Hepatocyte (in vitro differentiated cells): ENCODE results near the gene CTNND2. TPM values are rescaled to one million over a fixed set of nuclear protein-coding genes. Genes with fewer than 3 reads are reported as not detected.

Source experiments
- DNase-seq: peaks from one replicate; pipeline ENCODE4 v3.0.0-alpha.2; 2016; ENCODE audit warnings: low spot score
- H2AFZ ChIP-seq: fragments of 200-600 bp; sonication (generic); 2 replicates; pipeline ENCODE4 v1.6.0; 2016; ENCODE audit warnings: antibody characterized with exemption, mild to moderate bottlenecking
- H3K27ac ChIP-seq: fragments of 200-600 bp; sonication (generic); 2 replicates; pipeline ENCODE4 v1.5.1; 2016; ENCODE audit warnings: mild to moderate bottlenecking
- H3K27me3 ChIP-seq: fragments of 200-600 bp; sonication (generic); 2 replicates; pipeline ENCODE4 v1.6.1; 2016
- H3K36me3 ChIP-seq: fragments of 200-600 bp; sonication (generic); replicated peaks from 2 replicates; pipeline ENCODE4 v1.5.1; 2016; ENCODE audit warnings: low read depth; ENCODE audit not compliant: insufficient read depth
- H3K4me1 ChIP-seq: fragments of 200-600 bp; sonication (generic); 2 replicates; pipeline ENCODE4 v1.5.1; 2016; ENCODE audit warnings: mild to moderate bottlenecking, moderate library complexity; ENCODE audit not compliant: insufficient read depth
- H3K4me2 ChIP-seq: fragments of 200-600 bp; sonication (generic); 2 replicates; pipeline ENCODE4 v1.6.0; 2016
- H3K4me3 ChIP-seq: fragments of 200-600 bp; sonication (generic); 2 replicates; pipeline ENCODE4 v1.5.1; 2016; ENCODE audit warnings: mild to moderate bottlenecking
- H3K79me2 ChIP-seq: fragments of 200-600 bp; sonication (generic); 2 replicates; pipeline ENCODE4 v1.6.0; 2017; ENCODE audit warnings: mild to moderate bottlenecking
- H3K9me2 ChIP-seq: fragments of 200-600 bp; sonication (generic); replicated peaks from 2 replicates; pipeline ENCODE4 v1.6.0; 2017; ENCODE audit warnings: mild to moderate bottlenecking; ENCODE audit not compliant: insufficient read depth
- H3K9me3 ChIP-seq: fragments of 200-600 bp; sonication (generic); 2 replicates; pipeline ENCODE4 v1.5.1; 2016; ENCODE audit warnings: low read depth, mild to moderate bottlenecking
- H4K20me1 ChIP-seq: fragments of 200-600 bp; sonication (generic); 2 replicates; pipeline ENCODE4 v1.6.0; 2016; ENCODE audit warnings: mild to moderate bottlenecking; ENCODE audit not compliant: insufficient read depth, poor library complexity, severe bottlenecking
- EZH2 ChIP-seq: fragments of 200-600 bp; sonication (generic); IDR thresholded peaks from 2 replicates; pipeline ENCODE4 v1.6.1; 2016; ENCODE audit warnings: antibody characterized with exemption, mild to moderate bottlenecking, borderline replicate concordance
- EZH2phosphoT487 ChIP-seq: fragments of 200-600 bp; sonication (generic); IDR thresholded peaks from one replicate; pipeline ENCODE4 v1.6.1; 2018; ENCODE audit warnings: antibody characterized with exemption, mild to moderate bottlenecking, low read depth, moderate library complexity; ENCODE audit not compliant: unreplicated experiment, severe bottlenecking
- whole genome bisulfite sequencing: methylation state at CpG from one replicate; pipeline ENCODE4 v1.1.6; 2016; ENCODE audit warnings: low lambda C conversion rate; ENCODE audit errors: missing lambda C conversion rate; 5-methylcytosine and 5-hydroxymethylcytosine counted together
- polyA plus RNA-seq: library from polyadenylated mRNA; unstranded; fragments of >200 nt; fragmentation: Nextera tagmentation; extraction: Ambion mirVana; gene quantifications from 2 replicates; pipeline ENCODE4 v1.2.1, GENCODE V29; 2016
- total RNA-seq: library from RNA; depleted of rRNA; stranded (reverse); fragments of >200 nt; gene quantifications from 2 replicates; pipeline ENCODE4 v1.2.3, GENCODE V29; 2014
- TF ChIP-seq, protein P1 (sequence below): fragments of 200-600 bp; sonication (generic); IDR thresholded peaks from 2 replicates; pipeline ENCODE4 v1.5.1; 2016; ENCODE audit warnings: antibody characterized with exemption, mild to moderate bottlenecking; ENCODE audit not compliant: poor library complexity

Gene CTNND2
- total and polyA plus RNA-seq, 2 experiments from 2014 or later: 27.5 to 30.3 TPM

DNA sequence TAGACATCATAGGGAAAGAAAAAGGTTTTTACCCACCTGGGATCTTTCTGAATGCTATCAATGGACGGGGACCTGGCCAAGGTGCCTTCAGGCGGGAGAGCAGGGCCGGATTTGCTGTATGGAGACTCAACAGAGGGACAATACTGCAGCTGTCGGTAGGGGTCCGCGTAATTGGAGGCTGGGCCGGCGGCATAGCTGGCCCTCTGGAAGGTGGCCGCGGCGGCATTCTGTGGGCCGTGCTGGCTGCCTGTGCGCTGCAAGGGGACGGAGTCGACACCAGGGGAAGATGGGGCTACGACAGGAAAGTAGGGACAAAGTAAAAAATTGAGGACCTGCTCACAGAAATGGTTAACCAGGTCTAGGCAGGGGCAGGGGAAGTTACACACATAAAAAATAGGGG, 557.9 kb downstream of the CTNND2 start:
- Histone ChIP-seq H2AFZ (no peak overlapping the region), H3K4me2 (no peak overlapping the region), H3K27me3 (no peaks in the 10 kb centered on the region), H3K79me2 (peaks cover 8% of the 10 kb centered on the region), H3K9me2 (no peaks in the 10 kb centered on the region), H3K4me1 (no peaks in the 10 kb centered on the region), H4K20me1 (no peaks in the 10 kb centered on the region), H3K4me3 (no peak overlapping the region), H3K36me3 (no peaks in the 10 kb centered on the region), H3K9me3 (no peaks in the 10 kb centered on the region), H3K27ac (no peak overlapping the region)
- 94% methylated on average over 16 of the region's 16 CpGs for WGBS
- TF ChIP-seq EZH2: no peak
- no peak for TF ChIP-seq EZH2phosphoT487
- TF ChIP-seq, protein P1, sequence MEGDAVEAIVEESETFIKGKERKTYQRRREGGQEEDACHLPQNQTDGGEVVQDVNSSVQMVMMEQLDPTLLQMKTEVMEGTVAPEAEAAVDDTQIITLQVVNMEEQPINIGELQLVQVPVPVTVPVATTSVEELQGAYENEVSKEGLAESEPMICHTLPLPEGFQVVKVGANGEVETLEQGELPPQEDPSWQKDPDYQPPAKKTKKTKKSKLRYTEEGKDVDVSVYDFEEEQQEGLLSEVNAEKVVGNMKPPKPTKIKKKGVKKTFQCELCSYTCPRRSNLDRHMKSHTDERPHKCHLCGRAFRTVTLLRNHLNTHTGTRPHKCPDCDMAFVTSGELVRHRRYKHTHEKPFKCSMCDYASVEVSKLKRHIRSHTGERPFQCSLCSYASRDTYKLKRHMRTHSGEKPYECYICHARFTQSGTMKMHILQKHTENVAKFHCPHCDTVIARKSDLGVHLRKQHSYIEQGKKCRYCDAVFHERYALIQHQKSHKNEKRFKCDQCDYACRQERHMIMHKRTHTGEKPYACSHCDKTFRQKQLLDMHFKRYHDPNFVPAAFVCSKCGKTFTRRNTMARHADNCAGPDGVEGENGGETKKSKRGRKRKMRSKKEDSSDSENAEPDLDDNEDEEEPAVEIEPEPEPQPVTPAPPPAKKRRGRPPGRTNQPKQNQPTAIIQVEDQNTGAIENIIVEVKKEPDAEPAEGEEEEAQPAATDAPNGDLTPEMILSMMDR: no peak
- no peak for DNase-seq

DNA sequence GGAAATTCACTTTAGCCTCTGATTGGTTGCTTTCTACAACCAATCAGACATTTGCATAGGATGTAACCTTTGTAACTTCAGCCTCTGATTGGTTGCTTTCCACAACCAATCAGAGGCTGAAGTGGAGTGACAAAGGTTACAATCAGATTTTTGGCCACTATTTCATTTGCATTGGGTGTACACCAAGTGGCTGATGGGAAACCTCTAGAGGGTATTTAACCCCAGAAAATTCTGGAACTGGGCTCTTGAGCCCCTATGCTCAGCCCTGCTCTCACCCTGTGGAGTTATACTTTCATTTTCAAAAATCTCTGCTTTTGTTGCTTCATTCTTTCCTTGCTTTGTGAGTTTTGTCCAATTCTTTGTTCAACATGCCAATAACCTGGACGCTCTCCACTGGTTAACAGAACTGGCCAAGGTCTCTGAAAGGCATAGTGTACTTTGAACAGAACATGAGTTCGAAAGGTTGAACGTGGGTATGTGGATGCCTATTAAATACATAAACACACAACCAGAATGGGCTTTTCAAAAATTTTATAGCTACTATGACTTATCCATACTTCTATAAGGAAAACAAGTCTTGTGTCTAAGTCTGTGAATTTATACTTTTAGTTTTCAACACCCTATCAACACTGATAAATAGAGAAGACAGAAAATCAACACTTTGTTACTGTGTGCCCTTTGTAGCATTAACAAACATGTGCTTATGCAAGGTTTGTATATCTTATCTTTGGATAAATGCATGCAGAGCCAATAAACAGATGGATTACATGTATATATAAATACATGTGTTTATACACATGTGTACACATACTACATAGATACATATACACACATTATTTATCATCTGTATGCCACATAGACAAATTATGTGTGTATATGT, 568.1 kb downstream of the CTNND2 start:
- H2AFZ ChIP-seq: no peak overlapping the region
- H3K9me2 ChIP-seq: no peaks in the 10 kb centered on the region
- peaks cover 3% of the 10 kb centered on the region for H3K36me3 ChIP-seq
- no peaks in the 10 kb centered on the region for H3K79me2 ChIP-seq
- 73% methylated on average over 3 of the region's 3 CpGs for WGBS
- no peaks in the 10 kb centered on the region for H3K27me3 ChIP-seq
- DNase-seq: no peak
- H3K4me3 ChIP-seq: no peak overlapping the region
- H3K4me1 ChIP-seq: no peaks in the 10 kb centered on the region
- no peaks in the 10 kb centered on the region for H4K20me1 ChIP-seq
- no peak overlapping the region for H3K27ac ChIP-seq
- no peaks in the 10 kb centered on the region for H3K9me3 ChIP-seq
- TF ChIP-seq, protein P1: no peak
- TF ChIP-seq EZH2 (no peak), EZH2phosphoT487 (no peak)
- H3K4me2 ChIP-seq: peak overlapping the region; percentile 27

DNA sequence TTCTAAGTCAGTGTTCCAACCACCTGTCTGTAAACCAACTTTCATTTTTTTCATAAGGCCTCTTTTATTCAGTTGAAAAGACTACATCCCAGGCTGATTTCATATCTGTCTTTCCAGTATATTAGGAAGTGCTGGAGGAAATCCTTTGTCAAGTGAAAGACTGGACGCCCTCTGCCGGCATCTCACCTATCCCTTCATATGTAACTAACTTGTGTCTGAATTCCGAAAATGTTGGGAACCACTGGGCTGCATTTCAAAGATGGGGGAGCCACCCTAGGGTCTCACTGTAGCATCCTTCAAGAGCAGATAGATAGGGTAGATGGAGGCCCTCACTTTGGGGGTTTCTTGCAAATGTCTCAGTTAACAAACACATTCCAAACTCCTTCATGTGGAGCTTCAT, 569.8 kb downstream of the CTNND2 start:
- no peaks in the 10 kb centered on the region for H4K20me1 ChIP-seq
- H3K4me3 ChIP-seq: no peak overlapping the region
- whole genome bisulfite sequencing: 90% methylated on average over 3 of the region's 3 CpGs
- no peak overlapping the region for H2AFZ ChIP-seq
- no peak for DNase-seq
- H3K9me2 ChIP-seq: no peaks in the 10 kb centered on the region
- TF ChIP-seq, protein P1: no peak
- TF ChIP-seq EZH2phosphoT487 (no peak), EZH2 (no peak)
- H3K79me2 ChIP-seq: no peaks in the 10 kb centered on the region
- H3K36me3 ChIP-seq: peaks cover 3% of the 10 kb centered on the region
- no peaks in the 10 kb centered on the region for H3K27me3 ChIP-seq
- H3K27ac ChIP-seq: no peak overlapping the region
- no peak overlapping the region for H3K4me2 ChIP-seq
- H3K9me3 ChIP-seq: no peaks in the 10 kb centered on the region
- H3K4me1 ChIP-seq: peaks cover 6% of the 10 kb centered on the region
